Measurements from ENCODE around the gene PLCL1.

GRCh38 chr2:198144660-198145059 lies 340.3 kb downstream of the PLCL1 start:
- TF ChIP-seq PATZ1 (CRISPR knock-in tag; IDR thresholded peaks at IDR 0.05; ENCODE audit: borderline replicate concordance) (no peak), OSR1 (CRISPR knock-in tag; IDR thresholded peaks at IDR 0.05) (no peak), ZC3H10 (CRISPR knock-in tag; IDR thresholded peaks at IDR 0.05) (no peak), CREB5 (CRISPR knock-in tag; IDR thresholded peaks at IDR 0.05; ENCODE audit: low read depth) (no peak), ZFP3 (CRISPR knock-in tag; IDR thresholded peaks at IDR 0.05) (no peak), TSHZ2 (CRISPR knock-in tag; IDR thresholded peaks at IDR 0.05) (no peak), ARNTL (CRISPR knock-in tag; IDR thresholded peaks at IDR 0.05; ENCODE audit: borderline replicate concordance, low read depth) (no peak), ZNF8 (CRISPR knock-in tag; IDR thresholded peaks at IDR 0.05) (no peak), SNAI2 (CRISPR knock-in tag; IDR thresholded peaks at IDR 0.05) (no peak)

Measured in SK-N-SH treated with all-trans-retinoic acid at 6 μM for 48 hours (cell line).